ENCODE data around the gene DIP2B.

Gene DIP2B

GRCh38 chr12:50600364-50600763, 95.6 kb downstream of the DIP2B start:
- H3K27me3 ChIP-seq (ENCODE audit: control insufficient read depth, insufficient read depth, low read length) = no peaks in the 10 kb centered on the region
- H3K27ac ChIP-seq (ENCODE audit: low read depth, low read length) = no peak overlapping the region
- H3K9ac ChIP-seq (ENCODE audit: low read length) = no peak overlapping the region
- H3K36me3 ChIP-seq (ENCODE audit: control insufficient read depth, insufficient read depth, low read length) = no peaks in the 10 kb centered on the region
- H3K4me3 ChIP-seq (ENCODE audit: low read depth, low read length) = no peak overlapping the region
- peaks cover 10% of the 10 kb centered on the region; the same call in 1 of the 2 replicates for H3K4me1 ChIP-seq (ENCODE audit: control insufficient read depth, insufficient read depth, low read length)
- H3K9me3 ChIP-seq (ENCODE audit: control insufficient read depth, insufficient read depth, low read depth, low read length) = no peaks in the 10 kb centered on the region

GRCh38 chr12:50603817-50604639, 99.2 kb downstream of the DIP2B start:
- no peaks in the 10 kb centered on the region for H3K27me3 ChIP-seq (ENCODE audit: control insufficient read depth, insufficient read depth, low read length)
- H3K9me3 ChIP-seq (ENCODE audit: control insufficient read depth, insufficient read depth, low read depth, low read length) = no peaks in the 10 kb centered on the region
- H3K36me3 ChIP-seq (ENCODE audit: control insufficient read depth, insufficient read depth, low read length) = no peaks in the 10 kb centered on the region
- H3K27ac ChIP-seq (ENCODE audit: low read depth, low read length) = no peak overlapping the region
- H3K9ac ChIP-seq (ENCODE audit: low read length) = no peak overlapping the region
- H3K4me1 ChIP-seq (ENCODE audit: control insufficient read depth, insufficient read depth, low read length) = 0 out of 2 replicates have a peak, but pooled peaks cover 4% of the 10 kb centered on the region
- no peak overlapping the region for H3K4me3 ChIP-seq (ENCODE audit: low read depth, low read length)

- Histone ChIP-seq H3K27ac (ENCODE audit: low read depth, low read length) (no peak overlapping the region), H3K4me3 (ENCODE audit: low read depth, low read length) (no peak overlapping the region)
Observed at GRCh38 chr12:50604640-50604920, 99.8 kb downstream of the DIP2B start.

GRCh38 chr12:50606675-50607375, 102.0 kb downstream of the DIP2B start:
- Histone ChIP-seq H3K4me3 (ENCODE audit: low read depth, low read length) (no peak overlapping the region), H3K4me1 (ENCODE audit: control insufficient read depth, insufficient read depth, low read length) (peaks cover 5% of the 10 kb centered on the region; the same call in 1 of the 2 replicates), H3K9me3 (ENCODE audit: control insufficient read depth, insufficient read depth, low read depth, low read length) (no peaks in the 10 kb centered on the region), H3K36me3 (ENCODE audit: control insufficient read depth, insufficient read depth, low read length) (no peaks in the 10 kb centered on the region), H3K9ac (ENCODE audit: low read length) (no peak overlapping the region), H3K27me3 (ENCODE audit: control insufficient read depth, insufficient read depth, low read length) (no peaks in the 10 kb centered on the region), H3K27ac (ENCODE audit: low read depth, low read length) (no peak overlapping the region)

More at GRCh38 chr12:50604640-50604920, 99.8 kb downstream of the DIP2B start:
- Histone ChIP-seq H3K27me3 (ENCODE audit: control insufficient read depth, insufficient read depth, low read length) (no peaks in the 10 kb centered on the region), H3K36me3 (ENCODE audit: control insufficient read depth, insufficient read depth, low read length) (no peaks in the 10 kb centered on the region), H3K9me3 (ENCODE audit: control insufficient read depth, insufficient read depth, low read depth, low read length) (no peaks in the 10 kb centered on the region), H3K9ac (ENCODE audit: low read length) (no peak overlapping the region), H3K4me1 (ENCODE audit: control insufficient read depth, insufficient read depth, low read length) (peaks cover 4% of the 10 kb centered on the region; the same call in 1 of the 2 replicates)

GRCh38 chr12:50609292-50609874, 104.6 kb downstream of the DIP2B start:
- no peak overlapping the region for H3K9ac ChIP-seq (ENCODE audit: low read length)
- H3K9me3 ChIP-seq (ENCODE audit: control insufficient read depth, insufficient read depth, low read depth, low read length) = no peaks in the 10 kb centered on the region
- H3K36me3 ChIP-seq (ENCODE audit: control insufficient read depth, insufficient read depth, low read length) = no peaks in the 10 kb centered on the region
- H3K4me1 ChIP-seq (ENCODE audit: control insufficient read depth, insufficient read depth, low read length) = peaks cover 24% of the 10 kb centered on the region
- no peaks in the 10 kb centered on the region for H3K27me3 ChIP-seq (ENCODE audit: control insufficient read depth, insufficient read depth, low read length)
- no peak overlapping the region for H3K27ac ChIP-seq (ENCODE audit: low read depth, low read length)
- H3K4me3 ChIP-seq (ENCODE audit: low read depth, low read length) = no peak overlapping the region

- Histone ChIP-seq H3K9me3 (ENCODE audit: control insufficient read depth, insufficient read depth, low read depth, low read length) (no peaks in the 10 kb centered on the region), H3K9ac (ENCODE audit: low read length) (no peak overlapping the region), H3K4me1 (ENCODE audit: control insufficient read depth, insufficient read depth, low read length) (peaks cover 32% of the 10 kb centered on the region)
Observed at GRCh38 chr12:50610171-50610570, 105.4 kb downstream of the DIP2B start.

GRCh38 chr12:50611021-50611744, 106.4 kb downstream of the DIP2B start:
- Histone ChIP-seq H3K9ac (ENCODE audit: low read length) (no peak overlapping the region), H3K9me3 (ENCODE audit: control insufficient read depth, insufficient read depth, low read depth, low read length) (no peaks in the 10 kb centered on the region), H3K4me1 (ENCODE audit: control insufficient read depth, insufficient read depth, low read length) (peaks cover 42% of the 10 kb centered on the region), H3K4me3 (ENCODE audit: low read depth, low read length) (no peak overlapping the region), H3K27me3 (ENCODE audit: control insufficient read depth, insufficient read depth, low read length) (no peaks in the 10 kb centered on the region), H3K36me3 (ENCODE audit: control insufficient read depth, insufficient read depth, low read length) (no peaks in the 10 kb centered on the region), H3K27ac (ENCODE audit: low read depth, low read length) (no peak overlapping the region; the same call in 1 of the 2 replicates)

More at GRCh38 chr12:50610171-50610570, 105.4 kb downstream of the DIP2B start:
- no peaks in the 10 kb centered on the region for H3K36me3 ChIP-seq (ENCODE audit: control insufficient read depth, insufficient read depth, low read length)
- no peak overlapping the region for H3K4me3 ChIP-seq (ENCODE audit: low read depth, low read length)
- no peaks in the 10 kb centered on the region for H3K27me3 ChIP-seq (ENCODE audit: control insufficient read depth, insufficient read depth, low read length)
- H3K27ac ChIP-seq (ENCODE audit: low read depth, low read length) = no peak overlapping the region

GRCh38 chr12:50612882-50613281, 108.1 kb downstream of the DIP2B start:
- no peaks in the 10 kb centered on the region for H3K36me3 ChIP-seq (ENCODE audit: control insufficient read depth, insufficient read depth, low read length)
- H3K27ac ChIP-seq (ENCODE audit: low read depth, low read length) = peak overlapping the region; percentile 82; the same call in 1 of the 2 replicates
- peak overlapping the region; percentile 17 for H3K9ac ChIP-seq (ENCODE audit: low read length)
- H3K27me3 ChIP-seq (ENCODE audit: control insufficient read depth, insufficient read depth, low read length) = no peaks in the 10 kb centered on the region
- H3K4me1 ChIP-seq (ENCODE audit: control insufficient read depth, insufficient read depth, low read length) = peaks cover 49% of the 10 kb centered on the region
- no peaks in the 10 kb centered on the region for H3K9me3 ChIP-seq (ENCODE audit: control insufficient read depth, insufficient read depth, low read depth, low read length)
- H3K4me3 ChIP-seq (ENCODE audit: low read depth, low read length) = no peak overlapping the region

- Histone ChIP-seq H3K4me1 (ENCODE audit: control insufficient read depth, insufficient read depth, low read length) (peaks cover 53% of the 10 kb centered on the region), H3K4me3 (ENCODE audit: low read depth, low read length) (no peak overlapping the region; the same call in 1 of the 2 replicates), H3K9me3 (ENCODE audit: control insufficient read depth, insufficient read depth, low read depth, low read length) (no peaks in the 10 kb centered on the region), H3K27me3 (ENCODE audit: control insufficient read depth, insufficient read depth, low read length) (no peaks in the 10 kb centered on the region), H3K27ac (ENCODE audit: low read depth, low read length) (peak overlapping the region; percentile 82), H3K9ac (ENCODE audit: low read length) (peak overlapping the region; percentile 72), H3K36me3 (ENCODE audit: control insufficient read depth, insufficient read depth, low read length) (no peaks in the 10 kb centered on the region)
Observed at GRCh38 chr12:50613463-50613862, 108.7 kb downstream of the DIP2B start.

GRCh38 chr12:50614167-50614759, 109.5 kb downstream of the DIP2B start:
- Histone ChIP-seq H3K9me3 (ENCODE audit: control insufficient read depth, insufficient read depth, low read depth, low read length) (no peaks in the 10 kb centered on the region), H3K27me3 (ENCODE audit: control insufficient read depth, insufficient read depth, low read length) (no peaks in the 10 kb centered on the region), H3K4me3 (ENCODE audit: low read depth, low read length) (no peak overlapping the region; the same call in 1 of the 2 replicates), H3K36me3 (ENCODE audit: control insufficient read depth, insufficient read depth, low read length) (no peaks in the 10 kb centered on the region), H3K27ac (ENCODE audit: low read depth, low read length) (peak overlapping the region; percentile 82), H3K9ac (ENCODE audit: low read length) (peak overlapping the region; percentile 72), H3K4me1 (ENCODE audit: control insufficient read depth, insufficient read depth, low read length) (peaks cover 61% of the 10 kb centered on the region)

Measured in HUES6 (cell line).